8988T (cell line): Measurements from ENCODE around the gene SYDE2.
"Not testable (repeated sequence)": the region's sequence is repeated elsewhere in the genome, so short reads cannot be mapped to it uniquely, and the experiment has no call there.

Experiments used
- DNase-seq: peaks from one replicate; pipeline ENCODE4 v3.0.0; 2011

Gene SYDE2

GRCh38 chr1:85216697-85217096, 15.9 kb upstream of the SYDE2 start:
- DNase-seq = no peak

GRCh38 chr1:85214654-85215053, 13.8 kb upstream of the SYDE2 start:
- DNase-seq = no peak

GRCh38 chr1:85208488-85208887, 7.7 kb upstream of the SYDE2 start:
- DNase-seq = no peak

- no peak for DNase-seq
These were observed 2.9 kb upstream of the SYDE2 start for GRCh38 chr1:85203573-85204171.

- DNase-seq = no peak
These were observed 2.0 kb upstream of the SYDE2 start for GRCh38 chr1:85202864-85203255.

- no peak for DNase-seq
These were observed 1.5 kb upstream of the SYDE2 start for GRCh38 chr1:85202092-85202863.

GRCh38 chr1:85201340-85202091, 700 bp upstream of the SYDE2 start:
- peak; percentile 36 for DNase-seq

GRCh38 chr1:85199667-85200462, 951 bp downstream of the SYDE2 start:
- no peak for DNase-seq

GRCh38 chr1:85198864-85199263, 2.0 kb downstream of the SYDE2 start:
- DNase-seq = no peak

- DNase-seq = no peak
These were observed 4.5 kb downstream of the SYDE2 start for GRCh38 chr1:85196358-85196757.

GRCh38 chr1:85195703-85196102, 5.1 kb downstream of the SYDE2 start:
- DNase-seq = no peak

- not testable (repeated sequence) for DNase-seq
These were observed 8.7 kb downstream of the SYDE2 start for GRCh38 chr1:85192129-85192528.

- DNase-seq = no peak
These were observed 11.7 kb downstream of the SYDE2 start for GRCh38 chr1:85189120-85189519.

- DNase-seq = no peak
These were observed 12.3 kb downstream of the SYDE2 start for GRCh38 chr1:85188530-85188929.

GRCh38 chr1:85187021-85187420, 13.8 kb downstream of the SYDE2 start:
- not testable (repeated sequence) for DNase-seq

GRCh38 chr1:85184245-85184644, 16.6 kb downstream of the SYDE2 start:
- DNase-seq = no peak

- DNase-seq = no peak
These were observed 18.1 kb downstream of the SYDE2 start for GRCh38 chr1:85182700-85183099.

GRCh38 chr1:85180869-85181268, 19.9 kb downstream of the SYDE2 start:
- no peak for DNase-seq

GRCh38 chr1:85179522-85179921, 21.3 kb downstream of the SYDE2 start:
- DNase-seq = no peak

- DNase-seq = no peak
These were observed 22.4 kb downstream of the SYDE2 start for GRCh38 chr1:85178396-85178795.

GRCh38 chr1:85174503-85174902, 26.3 kb downstream of the SYDE2 start:
- DNase-seq = no peak

- no peak for DNase-seq
These were observed 28.0 kb downstream of the SYDE2 start for GRCh38 chr1:85172684-85173337.

GRCh38 chr1:85171721-85172120, 29.1 kb downstream of the SYDE2 start:
- no peak for DNase-seq
